Skin of body (tissue), 2 donors: Measurements from ENCODE around the gene SLC43A3. TPM values are rescaled to one million over a fixed set of nuclear protein-coding genes. Genes with fewer than 3 reads are reported as not detected.
"Not testable (repeated sequence)": the region's sequence is repeated elsewhere in the genome, so short reads cannot be mapped to it uniquely, and the experiment has no call there.

Experiments
- DNase-seq: peaks from one replicate; lab custom pipeline; 2025; lab: John Stamatoyannopoulos, UW
- total RNA-seq: library from RNA; depleted of rRNA; stranded (reverse); fragments of >200 nt; gene quantifications from one replicate; pipeline ENCODE4 v1.2.3, GENCODE V29; 2014

The SLC43A3 gene
- total RNA-seq, 1 donor from 2014 or later, result 18.3 TPM

DNA sequence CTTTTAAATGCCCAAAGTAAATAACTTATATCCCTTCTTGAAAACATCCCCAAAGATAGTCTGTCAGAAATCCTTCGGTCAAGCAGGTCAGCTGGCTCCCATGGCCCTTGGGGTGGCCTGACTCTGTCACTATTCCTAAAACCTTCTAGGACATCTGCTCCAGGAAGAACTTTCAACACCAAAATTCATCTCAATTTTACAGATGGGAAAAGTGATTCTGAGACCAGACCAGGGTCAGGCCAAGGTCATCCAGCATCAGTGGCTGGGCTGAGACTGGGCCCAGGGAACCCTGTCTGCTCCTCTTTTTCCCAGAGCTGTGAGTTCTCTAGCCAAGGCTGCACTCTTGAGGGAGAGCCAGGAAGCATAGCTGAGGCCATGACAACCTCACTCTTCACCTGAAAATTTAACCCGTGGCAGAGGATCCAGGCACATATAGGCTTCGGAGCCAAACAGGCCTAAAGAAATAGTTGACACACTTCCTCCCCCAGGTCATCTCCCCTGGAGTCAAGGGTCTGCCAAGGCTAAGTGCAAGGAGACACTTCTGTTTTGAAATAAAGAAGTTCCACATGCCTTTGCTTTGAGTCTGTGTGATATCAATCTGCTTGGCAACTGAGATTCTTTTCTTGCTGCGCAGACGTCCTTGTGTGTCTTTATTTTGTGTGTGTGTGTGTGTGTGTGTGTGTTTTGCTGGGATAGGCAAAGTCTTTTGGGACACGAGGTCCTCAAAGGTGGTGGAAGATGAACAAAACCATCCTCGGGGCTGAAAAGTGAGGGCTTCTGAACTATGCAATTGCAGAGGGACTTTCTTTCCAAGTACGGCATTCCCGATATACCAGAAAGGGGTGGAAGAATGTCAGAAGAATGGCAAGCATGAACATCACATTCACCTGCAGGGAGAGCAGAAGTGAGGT lies 19.7 kb downstream of the SLC43A3 start:
- DNase-seq, result peak; percentile 40

- DNase-seq, result no peak
Observed at GRCh38 chr11:57406337-57406904, 20.5 kb downstream of the SLC43A3 start.

GRCh38 chr11:57405271-57405860 lies 21.6 kb downstream of the SLC43A3 start:
- no peak for DNase-seq

DNA sequence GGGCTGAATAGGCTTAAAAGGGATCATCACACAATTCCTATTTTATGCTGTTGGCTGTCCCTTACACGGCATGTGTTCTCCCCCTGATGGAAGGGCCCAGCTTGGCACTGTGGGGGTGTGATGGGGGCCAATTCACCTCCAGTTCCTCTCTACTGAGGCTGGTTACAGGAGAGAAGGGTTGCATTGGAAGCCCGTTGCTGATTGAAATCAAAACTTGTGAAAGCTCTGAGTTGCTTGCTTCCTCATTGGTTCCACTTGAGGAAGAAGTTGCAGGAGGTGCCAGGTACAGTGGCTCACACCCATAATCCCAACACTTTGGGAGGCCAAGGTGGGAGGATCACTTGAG lies 23.1 kb downstream of the SLC43A3 start:
- no peak for DNase-seq

- DNase-seq, result not testable (repeated sequence)
Observed at GRCh38 chr11:57403003-57403801, 23.7 kb downstream of the SLC43A3 start.

DNA sequence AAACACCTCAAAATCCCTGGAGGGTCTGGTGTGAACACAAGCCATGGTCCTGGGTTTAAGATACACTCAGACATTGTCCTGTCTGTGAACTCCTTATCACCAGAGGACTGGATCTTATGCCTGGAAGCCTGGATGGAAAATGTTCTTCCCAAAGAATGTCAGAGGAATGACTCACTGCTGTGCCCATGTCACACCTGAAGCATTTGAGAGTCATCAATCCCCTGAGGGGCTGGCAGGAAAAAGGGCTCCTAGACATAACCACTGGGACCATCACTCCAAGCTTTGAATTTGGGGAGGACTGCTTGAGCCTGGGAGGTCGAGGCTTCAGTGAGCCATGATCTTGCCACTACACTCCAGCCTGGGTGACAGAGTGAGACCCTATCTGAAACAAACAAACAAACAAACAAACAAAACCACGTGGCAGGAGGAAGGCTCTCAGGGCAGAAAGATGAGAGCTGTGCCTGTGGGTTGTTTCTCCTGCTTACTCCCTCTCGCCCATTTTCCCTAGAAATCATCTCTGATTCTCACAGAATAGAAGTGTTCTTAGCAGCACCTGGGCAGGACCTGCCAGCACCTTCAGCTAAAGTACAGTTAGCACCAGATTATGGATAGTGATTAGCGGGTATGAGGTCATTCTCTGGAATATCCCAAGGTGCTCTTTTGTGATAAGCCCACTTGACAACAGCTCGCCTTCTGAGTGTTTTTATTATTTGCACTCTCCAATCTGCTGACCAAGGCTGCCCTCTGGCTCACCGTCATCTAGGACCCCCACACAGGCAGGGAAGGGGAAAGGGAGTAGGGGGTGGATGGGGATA lies 24.5 kb downstream of the SLC43A3 start:
- no peak for DNase-seq

- DNase-seq, result no peak
Observed at GRCh38 chr11:57399972-57400578, 26.8 kb downstream of the SLC43A3 start.

- no peak for DNase-seq
Observed at GRCh38 chr11:57399221-57399620, 27.7 kb downstream of the SLC43A3 start.

- no peak for DNase-seq
Observed at GRCh38 chr11:57397394-57397990, 29.4 kb downstream of the SLC43A3 start.

DNA sequence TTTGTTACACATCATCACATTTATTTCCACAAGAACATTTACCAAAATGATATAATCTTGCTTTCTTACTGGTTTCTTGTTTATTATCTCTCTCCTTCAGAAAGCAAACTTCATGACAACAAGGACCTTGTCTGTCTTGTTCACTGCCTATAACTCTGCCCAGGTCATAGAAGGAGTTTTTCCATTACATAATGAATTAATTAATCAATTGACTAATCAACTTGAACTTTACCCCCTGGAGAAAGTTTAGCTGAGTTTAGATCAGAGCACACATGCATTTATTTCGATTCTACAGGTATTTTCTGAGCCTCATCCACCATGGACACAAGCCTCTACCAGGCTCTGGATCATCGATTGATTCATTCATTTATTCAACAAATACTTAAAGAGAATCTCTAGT lies 30.2 kb downstream of the SLC43A3 start:
- no peak for DNase-seq

DNA sequence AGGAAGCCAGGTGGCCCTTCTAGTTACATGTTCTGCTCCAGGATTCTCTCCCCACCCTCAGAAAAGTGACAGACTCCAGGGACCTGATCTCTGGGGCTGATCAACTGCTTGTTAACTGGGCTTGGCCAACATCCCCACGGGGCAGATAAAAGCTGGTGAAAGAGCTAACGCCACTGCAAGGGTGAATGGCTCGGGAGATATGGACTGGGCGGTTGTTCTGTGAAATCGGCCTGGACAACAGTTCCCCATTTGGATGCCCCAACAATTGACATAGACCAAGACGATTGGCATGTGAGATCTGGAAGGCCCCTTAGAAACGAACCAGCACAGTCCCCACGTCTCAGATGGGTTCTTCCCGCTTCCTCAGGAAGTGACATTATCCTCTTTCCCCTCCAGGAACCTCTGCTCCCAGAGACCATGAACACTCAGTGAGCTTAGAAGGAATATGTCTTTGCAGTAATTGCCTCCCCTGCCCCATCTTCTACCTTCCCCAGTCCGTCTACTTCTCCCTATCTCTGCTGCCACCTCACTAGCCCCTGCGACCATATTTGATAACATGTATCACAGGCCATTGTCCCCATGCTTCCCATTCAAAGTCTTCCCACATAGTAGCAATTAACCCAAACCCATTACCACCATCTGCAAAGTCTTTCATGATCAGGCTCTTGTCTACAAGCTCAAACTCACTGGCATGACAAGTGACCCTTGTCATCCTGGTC lies 30.9 kb downstream of the SLC43A3 start:
- DNase-seq, result no peak

DNA sequence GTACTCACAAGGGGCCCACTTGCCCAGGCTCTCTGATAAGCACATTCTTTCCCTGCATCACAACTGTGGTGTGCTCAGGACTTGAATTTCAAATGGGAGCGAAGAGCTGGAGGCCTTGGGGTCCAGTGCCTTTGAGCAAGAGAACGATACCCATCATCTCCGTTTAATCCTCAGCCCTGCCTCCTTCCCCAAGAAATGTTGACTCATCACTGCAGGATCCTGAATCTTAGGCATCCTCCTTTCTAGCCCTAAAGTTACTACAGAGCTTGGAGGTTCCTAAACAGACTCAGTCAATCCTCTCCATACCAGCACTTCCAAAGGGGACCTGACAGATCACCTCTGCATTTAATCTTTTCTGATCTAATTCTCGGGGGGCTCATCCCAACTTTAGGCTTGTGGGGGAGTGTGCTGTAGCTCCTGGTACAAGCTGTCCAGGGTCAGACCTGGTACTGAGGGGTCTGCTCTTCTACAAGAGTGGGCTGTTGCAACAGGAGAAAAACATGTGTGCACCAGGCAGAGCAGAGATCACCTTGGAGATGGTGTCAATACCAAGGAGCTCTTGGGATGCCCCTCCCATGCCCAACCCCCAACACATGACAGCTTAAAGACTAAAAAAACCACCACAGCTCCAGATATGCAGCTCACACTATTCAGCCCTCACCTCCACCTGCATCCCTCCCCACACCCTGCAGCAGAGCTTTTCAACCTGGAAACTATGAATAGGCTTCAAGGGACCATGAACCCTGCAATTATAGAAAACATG lies 32.5 kb downstream of the SLC43A3 start:
- DNase-seq, result no peak

- no peak for DNase-seq
Observed at GRCh38 chr11:57392763-57393105, 34.2 kb downstream of the SLC43A3 start.

DNA sequence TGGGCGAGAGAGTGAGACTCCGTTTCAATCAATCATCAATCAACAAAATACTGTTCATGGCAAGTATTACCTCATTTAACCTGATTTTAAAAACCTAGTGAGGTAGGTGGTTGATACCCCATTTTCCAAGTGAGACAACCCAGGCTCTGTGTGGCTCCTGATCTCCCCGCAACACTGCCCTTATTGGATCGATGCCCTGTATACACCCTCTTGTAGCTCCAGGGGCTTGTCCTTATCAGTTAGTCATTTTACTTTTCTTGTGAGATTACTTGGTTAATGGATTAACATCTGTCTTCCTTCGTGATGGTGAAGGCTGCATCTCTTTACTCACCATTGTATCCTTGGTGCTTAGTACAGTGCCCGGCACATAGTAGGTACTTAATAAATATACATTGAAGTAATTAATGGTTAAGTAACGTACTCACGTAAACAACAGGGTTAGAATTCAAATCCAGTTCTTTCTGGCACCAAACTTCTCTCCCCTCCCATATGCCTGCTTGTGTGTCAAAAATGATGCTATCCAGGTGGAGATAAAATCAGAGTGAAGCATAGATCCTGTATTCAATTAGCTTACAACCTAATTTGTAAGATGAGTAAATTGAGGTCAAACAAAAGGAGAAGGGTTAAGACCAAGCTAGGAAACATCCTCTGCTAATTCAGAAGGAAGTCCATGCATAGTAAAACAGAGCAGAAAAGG lies 34.7 kb downstream of the SLC43A3 start:
- no peak for DNase-seq

DNA sequence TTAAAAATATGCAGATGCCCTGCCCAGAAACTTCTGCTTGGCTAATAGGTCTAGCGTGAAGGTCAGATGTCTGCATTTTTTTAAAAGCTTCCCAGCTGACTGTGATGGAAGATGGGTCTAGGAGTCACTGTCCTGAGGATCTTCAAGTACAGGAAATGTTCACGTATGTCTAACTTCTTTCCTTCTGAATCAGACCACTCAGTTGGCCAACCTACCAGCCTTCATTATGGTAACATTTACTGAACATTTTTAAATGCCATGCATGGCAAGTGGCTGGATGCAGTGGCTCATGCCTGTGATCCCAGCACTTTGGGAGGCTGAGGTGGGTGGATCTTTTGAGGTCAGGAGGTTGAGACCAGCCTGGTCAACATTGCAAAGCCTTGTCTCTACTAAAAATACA lies 35.4 kb downstream of the SLC43A3 start:
- DNase-seq, result no peak

- DNase-seq, result no peak
Observed at GRCh38 chr11:57391111-57391510, 35.8 kb downstream of the SLC43A3 start.

GRCh38 chr11:57390535-57390934 lies 36.4 kb downstream of the SLC43A3 start, which contains the start of gene PRG2:
Gene PRG2, minus strand, starts transcription at chr11:57390650. Its CDS starts 706 bp downstream, at chr11:57389944.
- DNase-seq, result no peak
